Naive thymus-derived CD4-positive, alpha-beta T cell (primary cell): ENCODE measurements around the gene UBE2L3. TPM values are rescaled to one million over a fixed set of nuclear protein-coding genes. Genes with fewer than 3 reads are reported as not detected.
A peak's percentile ranks its signal among the peaks of the same experiment; 100 is the strongest.
"Not testable (repeated sequence)": the region's sequence is repeated elsewhere in the genome, so short reads cannot be mapped to it uniquely, and the experiment has no call there.

Source experiments
- ATAC-seq: fragments of 150-1000 bp; cut with Tn5 transposase; 2 replicates; pipeline ENCODE4 v1.10.0; 2021; ENCODE audit warnings: mild to moderate bottlenecking, moderate library complexity
- CTCF ChIA-PET: fragments of 350-600 bp; sonication (Branson Sonifier 250); formaldehyde crosslinking; loops from one replicate; lab custom pipeline; 2021; ENCODE audit warnings: antibody characterized with exemption; lab: Charles Lee
- POLR2A ChIA-PET: fragments of 350-600 bp; sonication (Branson Sonifier 250); formaldehyde crosslinking; loops from one replicate; lab custom pipeline; 2021; ENCODE audit warnings: antibody characterized with exemption, inconsistent platforms; lab: Charles Lee
- DNase-seq, 9 donors: peaks; one replicate each; pipeline versions ENCODE4 v3.0.0 to v3.0.0-alpha.2; 2020 to 2022; ENCODE audit warnings: mixed read lengths in 1 of 9
- H3K27ac ChIP-seq: one replicate; pipeline ENCODE4 v1.7.0; 2013; ENCODE audit warnings: mild to moderate bottlenecking, low read depth, low read length, moderate library complexity
- H3K27me3 ChIP-seq, 2 donors: one replicate each; pipeline ENCODE4 v1.7.0; 2013; ENCODE audit warnings: low read length in 2 of 2, mild to moderate bottlenecking in 2 of 2, moderate library complexity in 2 of 2; ENCODE audit not compliant: control insufficient read depth in 2 of 2, insufficient read depth in 2 of 2
- H3K36me3 ChIP-seq, 3 experiments: 1 replicate in 2 of 3; 2 replicates in 1 of 3; pipeline ENCODE4 v1.7.0; 2013; ENCODE audit warnings: low read length in 3 of 3, mild to moderate bottlenecking in 3 of 3, moderate library complexity in 1 of 3; ENCODE audit not compliant: insufficient read depth in 3 of 3, control insufficient read depth in 2 of 3
- H3K4me1 ChIP-seq, 2 donors: one replicate each; pipeline ENCODE4 v1.7.0; 2013; ENCODE audit warnings: low read length in 2 of 2, mild to moderate bottlenecking in 2 of 2, moderate library complexity in 1 of 2; ENCODE audit not compliant: control insufficient read depth in 2 of 2, insufficient read depth in 2 of 2
- H3K4me3 ChIP-seq: 2 replicates; pipeline ENCODE4 v1.7.0; 2013; ENCODE audit warnings: mild to moderate bottlenecking, low read length
- H3K9me3 ChIP-seq, 3 experiments: 1 replicate in 2 of 3; 2 replicates in 1 of 3; pipeline ENCODE4 v1.7.0; 2013; ENCODE audit warnings: low read length in 3 of 3; ENCODE audit not compliant: control insufficient read depth in 2 of 3
- H3K27ac Mint-ChIP-seq, 9 donors: one replicate each; pipeline ENCODE4 v1.8.0; 2020 to 2022; ENCODE audit warnings: mixed read lengths in 9 of 9, mild to moderate bottlenecking in 8 of 9, moderate library complexity in 5 of 9, inconsistent platforms in 2 of 9
- H3K27me3 Mint-ChIP-seq, 5 donors: one replicate each; pipeline ENCODE4 v1.8.0; 2021 to 2022; ENCODE audit warnings: mixed read lengths in 5 of 5, mild to moderate bottlenecking in 1 of 5
- H3K36me3 Mint-ChIP-seq, 5 donors: one replicate each; pipeline ENCODE4 v1.8.0; 2020 to 2022; ENCODE audit warnings: mixed read lengths in 5 of 5, mild to moderate bottlenecking in 3 of 5, inconsistent platforms in 1 of 5
- H3K4me1 Mint-ChIP-seq, 7 donors: one replicate each; pipeline ENCODE4 v1.8.0; 2020 to 2022; ENCODE audit warnings: mixed read lengths in 7 of 7, mild to moderate bottlenecking in 3 of 7, inconsistent platforms in 1 of 7
- H3K4me3 Mint-ChIP-seq, 10 donors: one replicate each; pipeline ENCODE4 v1.8.0; 2020 to 2022; ENCODE audit warnings: mild to moderate bottlenecking in 10 of 10, mixed read lengths in 10 of 10, moderate library complexity in 6 of 10, inconsistent platforms in 2 of 10
- H3K9me3 Mint-ChIP-seq, 11 donors: one replicate each; pipeline ENCODE4 v1.8.0; 2020 to 2022; ENCODE audit warnings: mixed read lengths in 11 of 11, mild to moderate bottlenecking in 4 of 11, inconsistent platforms in 1 of 11, moderate library complexity in 1 of 11
- intact Hi-C, 2 donors: fragments of 100-400 bp; cut with micrococcal nuclease; formaldehyde crosslinking; loops; one replicate each; pipeline ENCODE4 v1.15.1; 2023
- polyA plus RNA-seq, 2 donors: library from polyadenylated mRNA; unstranded; fragments of 300-500 nt; fragmentation: Illumina TruSeq; gene quantifications; one replicate each; pipeline ENCODE4 v1.2.3, GENCODE V29; 2021
- total RNA-seq, 6 experiments: library from RNA in 5 of 6; stranded (reverse) in 5 of 6; gene quantifications; 1 replicate in 5 of 6; 2 replicates in 1 of 6; pipeline ENCODE4 v1.2.3 and lab custom pipeline; 2021 to 2026

UBE2L3 gene
- total and polyA plus RNA-seq, 7 experiments from 2014 or later: 22.5 to 101 (median 34.6) TPM

DNA sequence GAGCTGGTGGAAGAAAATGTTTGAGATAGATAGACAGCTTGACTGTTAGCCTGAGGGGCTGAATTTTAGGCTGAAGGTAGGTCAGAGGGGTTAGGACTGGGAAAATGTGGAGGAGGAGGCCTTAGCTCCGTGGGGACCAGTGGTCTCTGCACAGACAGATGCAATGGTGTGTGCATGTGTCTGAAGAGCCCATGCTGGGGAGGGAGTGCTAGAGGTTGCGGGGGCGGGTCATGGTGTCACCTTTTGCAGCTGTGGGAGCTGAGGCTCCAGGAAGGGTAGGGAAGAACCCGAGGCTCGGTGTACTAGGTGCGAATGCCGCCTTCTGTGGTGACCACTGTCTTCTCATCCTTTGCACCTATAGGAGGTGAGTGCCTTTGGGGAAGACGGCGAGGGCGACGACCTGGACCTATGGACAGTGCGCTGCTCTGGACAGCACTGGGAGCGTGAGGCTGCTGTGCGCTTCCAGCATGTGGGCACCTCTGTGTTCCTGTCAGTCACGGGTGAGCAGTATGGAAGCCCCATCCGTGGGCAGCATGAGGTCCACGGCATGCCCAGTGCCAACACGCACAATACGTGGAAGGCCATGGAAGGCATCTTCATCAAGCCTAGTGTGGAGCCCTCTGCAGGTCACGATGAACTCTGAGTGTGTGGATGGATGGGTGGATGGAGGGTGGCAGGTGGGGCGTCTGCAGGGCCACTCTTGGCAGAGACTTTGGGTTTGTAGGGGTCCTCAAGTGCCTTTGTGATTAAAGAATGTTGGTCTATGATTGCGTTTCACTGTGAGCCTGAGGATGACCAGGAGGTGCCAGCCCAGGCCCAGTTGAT lies 76.2 kb downstream of the UBE2L3 start:
- Mint-ChIP-seq H3K4me1 (peaks cover 24 to 34% (median 32%) of the 10 kb centered on the region in 7 donors), H3K27me3 (no peaks in the 10 kb centered on the region), H3K27ac (peak overlapping the region in 7 of 9 donors; percentile 23 to 93 (median 83)), H3K36me3 (peaks cover 0 to 16% (median 11%) of the 10 kb centered on the region in 5 donors), H3K9me3 (no peaks in the 10 kb centered on the region), H3K4me3 (peak overlapping the region; percentile 41 to 90 (median 86))
- no peak for ATAC-seq
- peaks cover 0 to 10% (median 0%) of the 10 kb centered on the region in 3 experiments for H3K36me3 ChIP-seq
- no peak for DNase-seq
- peak overlapping the region; percentile 67 for H3K4me3 ChIP-seq
- no peaks in the 10 kb centered on the region for H3K9me3 ChIP-seq
- ChIA-PET POLR2A (interaction anchor here (1.2 to 3.4 kb wide), 6 partner anchors 9 to 76 kb away, joined by 4 to 93 read pairs (median 16); partner anchors contain the start of genes CCDC116, PPIL2, UBE2L3 and YDJC), CTCF (interaction anchor here (0.5 to 3.2 kb wide), 7 partner anchors 10 to 1598 kb away, joined by 3 to 30 read pairs (median 9); partner anchors contain the start of gene YDJC)
- H3K27me3 ChIP-seq: no peaks in the 10 kb centered on the region
- intact Hi-C loops: loop anchor here in 1 of 2 donors (2.0 to 5.0 kb wide), 3 partner anchors 19 to 641 kb away; partner anchors contain the start of gene THAP7
- no peak overlapping the region for H3K27ac ChIP-seq
- peaks cover 18 to 20% of the 10 kb centered on the region in 2 donors for H3K4me1 ChIP-seq

DNA sequence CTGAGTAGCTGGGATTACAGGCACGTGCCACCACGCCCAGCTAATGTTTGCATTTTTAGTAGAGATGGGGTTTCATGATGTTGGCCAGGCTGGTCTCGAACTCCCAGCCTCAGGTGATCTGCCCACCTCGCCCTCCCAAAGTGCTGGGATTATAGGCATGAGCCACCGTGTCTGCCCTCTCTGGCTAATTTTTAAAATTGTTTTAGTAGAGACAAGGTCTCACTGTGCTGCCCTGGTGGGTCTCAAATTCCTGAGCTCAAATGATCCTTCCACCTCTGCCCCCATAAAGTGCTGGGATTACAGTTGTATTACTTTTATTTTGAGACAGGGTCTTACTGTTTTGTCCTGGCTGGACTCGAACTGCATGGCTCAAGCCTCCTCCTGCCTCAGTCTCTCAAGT lies 78.0 kb downstream of the UBE2L3 start:
- H3K9me3 ChIP-seq, H3K27ac Mint-ChIP-seq, DNase-seq, H3K36me3 ChIP-seq, H3K27me3 Mint-ChIP-seq, H3K9me3 Mint-ChIP-seq, H3K27ac ChIP-seq, intact Hi-C loops, ATAC-seq, H3K4me3 ChIP-seq, H3K27me3 ChIP-seq: not testable (repeated sequence)
- CTCF ChIA-PET: interaction anchor here (0.6 to 1.8 kb wide), 8 partner anchors 10 to 73 kb away, joined by 3 to 10 read pairs (median 4); partner anchors contain the start of genes CCDC116, PPIL2 and YDJC
- H3K4me1 ChIP-seq: peaks cover 18 to 20% of the 10 kb centered on the region in 2 donors
- H3K36me3 Mint-ChIP-seq: peaks cover 0 to 19% (median 11%) of the 10 kb centered on the region in 5 donors
- POLR2A ChIA-PET: interaction anchor here (2.2 kb wide), 1 partner anchor 16 kb away, joined by 21 read pairs; the partner anchor contains the start of gene YDJC
- peaks cover 26 to 41% (median 33%) of the 10 kb centered on the region in 7 donors for H3K4me1 Mint-ChIP-seq
- peak overlapping the region in 1 of 10 donors; percentile 16 for H3K4me3 Mint-ChIP-seq

GRCh38 chr22:21646608-21647590 lies 79.4 kb downstream of the UBE2L3 start:
- H3K9me3 Mint-ChIP-seq: no peaks in the 10 kb centered on the region
- H3K27ac Mint-ChIP-seq: peak overlapping the region in 5 of 9 donors; percentile 25 to 65 (median 49)
- ChIA-PET CTCF (interaction anchor here (0.6 to 1.7 kb wide), 8 partner anchors 9 to 78 kb away, joined by 3 to 11 read pairs (median 4); partner anchors contain the start of genes CCDC116 and PPIL2), POLR2A (interaction anchor here (0.6 to 2.2 kb wide), 7 partner anchors 9 to 181 kb away, joined by 3 to 21 read pairs (median 4); partner anchors contain the start of genes PPIL2 and YDJC)
- peaks cover 0 to 10% (median 0%) of the 10 kb centered on the region in 3 experiments for H3K36me3 ChIP-seq
- no peak overlapping the region for H3K27ac ChIP-seq
- peak; percentile 58 to 85 (median 77) for DNase-seq
- H3K4me3 Mint-ChIP-seq: peak overlapping the region in 2 of 10 donors; percentile 4 to 50
- intact Hi-C loops: no loop called here
- peaks cover 22 to 25% of the 10 kb centered on the region in 2 donors for H3K4me1 ChIP-seq
- peaks cover 0 to 19% (median 11%) of the 10 kb centered on the region in 5 donors for H3K36me3 Mint-ChIP-seq
- H3K27me3 ChIP-seq: no peaks in the 10 kb centered on the region
- no peak overlapping the region for H3K4me3 ChIP-seq
- H3K4me1 Mint-ChIP-seq: peaks cover 26 to 43% (median 35%) of the 10 kb centered on the region in 7 donors
- no peaks in the 10 kb centered on the region for H3K9me3 ChIP-seq
- ATAC-seq: peak; percentile 44
- no peaks in the 10 kb centered on the region for H3K27me3 Mint-ChIP-seq

DNA sequence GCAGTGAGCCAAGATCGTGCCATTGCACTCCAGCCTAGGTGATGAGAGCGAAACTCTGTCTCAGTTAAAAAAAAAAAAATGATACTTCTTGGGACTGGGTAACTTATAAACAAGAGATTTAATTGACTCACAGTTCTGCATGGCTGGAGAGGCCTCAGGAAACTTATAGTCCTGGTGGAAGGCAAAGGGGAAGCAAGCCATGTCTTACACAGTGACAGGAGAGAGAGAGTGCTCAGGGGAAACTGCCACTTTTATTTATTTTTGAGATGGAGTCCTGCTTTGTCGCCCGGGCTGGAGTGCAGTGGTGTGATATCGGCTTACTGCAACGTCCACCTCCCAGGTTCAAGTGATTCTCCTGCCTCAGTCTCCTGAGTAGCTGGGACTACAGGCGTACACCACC lies 82.8 kb downstream of the UBE2L3 start:
- H3K9me3 Mint-ChIP-seq: no peaks in the 10 kb centered on the region
- no peak overlapping the region for H3K27ac Mint-ChIP-seq
- peaks cover 16 to 36% (median 25%) of the 10 kb centered on the region in 7 donors for H3K4me1 Mint-ChIP-seq
- no peaks in the 10 kb centered on the region for H3K27me3 ChIP-seq
- H3K9me3 ChIP-seq: no peaks in the 10 kb centered on the region
- ChIA-PET CTCF (no interaction called here), POLR2A (interaction anchor here (0.6 to 4.4 kb wide), 2 partner anchors 8 to 18 kb away, joined by 3 to 23 read pairs; partner anchors contain the start of gene SDF2L1)
- H3K4me3 ChIP-seq: no peak overlapping the region
- ATAC-seq (no peak), DNase-seq (no peak)
- H3K4me3 Mint-ChIP-seq: peak overlapping the region in 6 of 10 donors; percentile 45 to 89 (median 59)
- no peak overlapping the region for H3K27ac ChIP-seq
- H3K36me3 Mint-ChIP-seq: peaks cover 0 to 13% (median 7%) of the 10 kb centered on the region in 5 donors
- peaks cover 0 to 6% (median 0%) of the 10 kb centered on the region in 3 experiments for H3K36me3 ChIP-seq
- intact Hi-C loops: no loop called here
- peaks cover 12 to 15% of the 10 kb centered on the region in 2 donors for H3K4me1 ChIP-seq
- no peaks in the 10 kb centered on the region for H3K27me3 Mint-ChIP-seq

GRCh38 chr22:21650823-21651520 lies 83.5 kb downstream of the UBE2L3 start:
- Histone ChIP-seq H3K27ac (peak overlapping the region; percentile 45), H3K4me3 (peak overlapping the region; percentile 63), H3K9me3 (no peaks in the 10 kb centered on the region), H3K4me1 (peaks cover 12 to 15% of the 10 kb centered on the region in 2 donors), H3K27me3 (no peaks in the 10 kb centered on the region), H3K36me3 (peaks cover 0 to 6% (median 0%) of the 10 kb centered on the region in 3 experiments)
- DNase-seq (no peak), ATAC-seq (no peak)
- Mint-ChIP-seq H3K4me1 (peaks cover 16 to 36% (median 26%) of the 10 kb centered on the region in 7 donors), H3K4me3 (peak overlapping the region; percentile 82 to 89 (median 88)), H3K27ac (peak overlapping the region in 3 of 9 donors; percentile 37 to 85 (median 41)), H3K27me3 (no peaks in the 10 kb centered on the region), H3K9me3 (no peaks in the 10 kb centered on the region), H3K36me3 (peaks cover 0 to 13% (median 7%) of the 10 kb centered on the region in 5 donors)
- intact Hi-C loops: loop anchor here in 1 of 2 donors (1.0 kb wide), 1 partner anchor 9 kb away; the partner anchor contains the start of gene SDF2L1
- POLR2A ChIA-PET: interaction anchor here (0.9 to 4.4 kb wide), 3 partner anchors 9 to 20 kb away, joined by 3 to 23 read pairs (median 6); partner anchors contain the start of genes PPIL2 and SDF2L1
- CTCF ChIA-PET: no interaction called here
